NT2/D1 (cell line): ENCODE results near the gene CLASP1.

ENCODE experiments used
- SUZ12 ChIP-seq: IDR thresholded peaks from 2 replicates; pipeline ENCODE4 v1.6.1; 2011; ENCODE audit not compliant: insufficient read length, insufficient read depth; ENCODE audit errors: extremely low read depth
- YY1 ChIP-seq: IDR thresholded peaks from 2 replicates; pipeline ENCODE4 v1.6.1; 2011; ENCODE audit not compliant: insufficient read length, insufficient read depth
- ZNF274 ChIP-seq: IDR thresholded peaks from 2 replicates; pipeline ENCODE4 v1.6.1; 2011; ENCODE audit warnings: mild to moderate bottlenecking, low read depth, low read length

DNA sequence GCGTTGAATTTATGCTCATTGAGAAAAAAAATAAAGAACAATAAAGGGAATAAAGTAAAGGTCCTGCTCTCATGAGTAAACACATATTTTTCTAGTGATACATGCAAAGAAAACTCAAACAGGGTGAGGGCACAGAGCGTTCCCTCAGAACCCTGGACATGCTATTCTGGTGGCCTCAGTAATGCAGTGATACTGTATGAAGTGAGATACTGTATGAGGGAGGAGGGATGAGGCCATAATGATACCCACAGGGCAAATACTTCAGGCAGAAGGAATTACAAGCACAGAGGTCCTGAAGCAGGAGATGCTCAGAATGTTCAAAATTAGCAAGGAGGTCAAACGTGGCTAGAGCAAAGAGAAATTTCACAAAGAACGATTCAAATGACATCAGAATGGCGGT lies 147.0 kb downstream of the CLASP1 start:
- TF ChIP-seq YY1 (no peak), SUZ12 (no peak), ZNF274 (no peak)
